Ishikawa (cell line): Measurements from ENCODE around the gene PEMT.

Experiments
- CEBPB ChIP-seq: IDR thresholded peaks from 2 replicates; pipeline ENCODE4 v1.6.1; 2012
- CREB1 ChIP-seq: IDR thresholded peaks from 2 replicates; pipeline ENCODE4 v1.6.1; 2012; ENCODE audit warnings: low read depth
- EGR1 ChIP-seq: IDR thresholded peaks from 2 replicates; pipeline ENCODE4 v1.6.1; 2012
- EP300 ChIP-seq: IDR thresholded peaks from 2 replicates; pipeline ENCODE4 v1.6.1; 2012; ENCODE audit warnings: borderline replicate concordance
- FOXM1 ChIP-seq: IDR thresholded peaks from 2 replicates; pipeline ENCODE4 v1.6.1; 2012; ENCODE audit warnings: low read depth, borderline replicate concordance
- NFIC ChIP-seq: IDR thresholded peaks from 2 replicates; pipeline ENCODE4 v1.6.1; 2012
- RAD21 ChIP-seq: IDR thresholded peaks from 2 replicates; pipeline ENCODE4 v1.6.1; 2012; ENCODE audit warnings: low read depth
- REST ChIP-seq: IDR thresholded peaks from 2 replicates; pipeline ENCODE4 v1.6.1; 2012; ENCODE audit warnings: low read depth, mild to moderate bottlenecking
- TAF1 ChIP-seq: IDR thresholded peaks from 2 replicates; pipeline ENCODE4 v1.6.1; 2012; ENCODE audit warnings: low read depth, mild to moderate bottlenecking
- TCF12 ChIP-seq: IDR thresholded peaks from 2 replicates; pipeline ENCODE4 v1.6.1; 2012; ENCODE audit warnings: low read depth
- TEAD4 ChIP-seq: IDR thresholded peaks from 2 replicates; pipeline ENCODE4 v1.6.1; 2012
- USF1 ChIP-seq: IDR thresholded peaks from 2 replicates; pipeline ENCODE4 v1.6.1; 2012
- YY1 ChIP-seq: IDR thresholded peaks from 2 replicates; pipeline ENCODE4 v1.6.1; 2012; ENCODE audit warnings: low read depth
- ZBTB7A ChIP-seq: IDR thresholded peaks from 2 replicates; pipeline ENCODE4 v1.6.1; 2012; ENCODE audit warnings: low read depth
- TF ChIP-seq, protein P1 (sequence below): IDR thresholded peaks from 2 replicates; pipeline ENCODE4 v1.6.1; 2012

PEMT gene

DNA sequence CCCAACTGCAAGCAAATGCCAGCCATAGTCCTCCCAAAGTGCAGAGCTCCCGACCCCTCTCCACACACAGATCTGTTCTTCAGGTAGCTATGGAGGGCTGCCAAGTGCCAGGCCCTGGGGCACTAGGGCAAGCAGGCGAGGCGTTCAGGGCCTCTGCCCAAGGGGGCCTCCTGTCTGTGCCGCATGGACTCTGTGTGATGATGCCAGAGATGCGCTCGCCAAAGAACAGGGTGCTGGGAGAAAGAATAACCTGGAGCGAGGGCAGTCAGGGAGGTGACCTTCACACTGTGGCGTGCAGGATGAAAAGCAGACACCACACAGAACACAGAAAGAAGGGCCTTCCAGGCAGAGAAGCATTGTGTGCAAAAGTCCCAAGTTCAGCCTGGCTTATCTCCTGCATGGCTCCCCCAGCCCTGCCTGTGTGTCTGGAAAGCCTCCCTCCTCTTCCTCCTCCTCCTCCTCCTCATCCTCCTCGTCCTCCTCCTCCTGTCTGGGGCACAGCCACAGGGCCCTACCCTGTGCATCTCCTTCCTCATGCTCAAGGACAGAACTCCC is 44.2 kb downstream of the PEMT start:
- TF ChIP-seq TEAD4 = no peak
- no peak for TF ChIP-seq FOXM1
- no peak for TF ChIP-seq EGR1
- TF ChIP-seq ZBTB7A = no peak
- TF ChIP-seq TAF1 = no peak
- no peak for TF ChIP-seq EP300
- no peak for TF ChIP-seq TCF12
- TF ChIP-seq CREB1 = no peak
- no peak for TF ChIP-seq YY1
- TF ChIP-seq NFIC = no peak
- TF ChIP-seq CEBPB = no peak
- TF ChIP-seq, protein P1, sequence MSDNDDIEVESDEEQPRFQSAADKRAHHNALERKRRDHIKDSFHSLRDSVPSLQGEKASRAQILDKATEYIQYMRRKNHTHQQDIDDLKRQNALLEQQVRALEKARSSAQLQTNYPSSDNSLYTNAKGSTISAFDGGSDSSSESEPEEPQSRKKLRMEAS = no peak
- no peak for TF ChIP-seq REST
- no peak for TF ChIP-seq RAD21
- no peak for TF ChIP-seq USF1

DNA sequence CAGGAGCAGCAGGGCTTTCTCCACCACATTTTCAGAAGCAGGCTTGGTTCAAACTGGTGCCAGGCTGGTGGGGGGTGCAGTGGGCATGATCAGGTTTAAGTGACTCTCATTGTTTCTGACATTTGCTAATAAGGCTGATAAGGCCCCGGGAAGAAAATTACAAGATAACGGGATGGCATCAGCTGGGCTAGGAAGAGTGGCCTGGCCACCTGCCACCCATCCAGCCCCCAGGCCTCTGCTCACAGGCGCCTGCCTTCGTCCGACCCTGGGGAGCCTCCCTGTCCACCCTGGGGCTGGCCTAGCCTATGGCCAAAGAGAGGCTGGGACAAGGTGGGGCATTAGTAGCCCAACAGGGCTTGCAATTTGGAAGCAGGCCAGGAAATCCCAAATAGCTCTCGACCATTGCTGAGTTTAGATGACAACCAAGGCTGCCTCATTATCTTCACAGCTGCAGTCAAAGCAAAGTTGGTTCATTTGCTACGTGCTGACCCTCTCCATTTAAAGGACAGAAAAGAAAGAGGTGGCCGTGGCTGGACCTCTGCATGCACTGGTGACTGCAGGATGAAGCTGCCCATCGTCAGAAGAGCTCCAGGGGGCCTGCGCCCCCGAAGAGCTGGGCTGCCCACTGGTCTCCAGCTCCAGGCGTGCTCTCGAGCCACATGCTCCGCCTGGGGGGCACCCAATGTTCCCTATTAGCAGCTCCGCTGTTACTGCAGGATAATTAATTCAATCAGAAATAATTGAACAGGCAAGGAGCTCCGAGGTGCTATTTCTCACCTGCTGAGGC is 44.9 kb downstream of the PEMT start:
- TF ChIP-seq EGR1 = no peak
- TF ChIP-seq ZBTB7A = no peak
- no peak for TF ChIP-seq USF1
- TF ChIP-seq FOXM1 = no peak
- no peak for TF ChIP-seq YY1
- TF ChIP-seq REST = no peak
- TF ChIP-seq EP300 = no peak
- no peak for TF ChIP-seq CREB1
- no peak for TF ChIP-seq TEAD4
- TF ChIP-seq CEBPB = no peak
- no peak for TF ChIP-seq RAD21
- TF ChIP-seq TAF1 = no peak
- TF ChIP-seq NFIC = no peak
- no peak for TF ChIP-seq TCF12
- TF ChIP-seq, protein P1 = no peak

- no peak for TF ChIP-seq REST
- TF ChIP-seq ZBTB7A = no peak
- TF ChIP-seq EGR1 = no peak
- no peak for TF ChIP-seq RAD21
- no peak for TF ChIP-seq TAF1
- TF ChIP-seq CREB1 = no peak
- TF ChIP-seq EP300 = no peak
Observed at GRCh38 chr17:17545984-17546383, 45.5 kb downstream of the PEMT start.
